Right renal pelvis (tissue), 4 donors: ENCODE data around the gene CFAP74. TPM values are rescaled to one million over a fixed set of nuclear protein-coding genes. Genes with fewer than 3 reads are reported as not detected.
"Not testable (repeated sequence)": the region's sequence is repeated elsewhere in the genome, so short reads cannot be mapped to it uniquely, and the experiment has no call there.

Experiments
- DNase-seq, 4 donors: peaks; one replicate each; pipeline ENCODE4 v3.0.0-alpha.2; 2013; ENCODE audit warnings: low read depth in 4 of 4, low spot score in 3 of 4, missing footprints in 1 of 4
- polyA plus RNA-seq, 4 donors: library from polyadenylated mRNA; unstranded; fragments of 120-200 nt; gene quantifications; one replicate each; pipeline ENCODE4 v1.2.1, GENCODE V29; 2013; ENCODE audit not compliant: insufficient read length in 4 of 4

The CFAP74 gene
- polyA plus RNA-seq, 4 donors: 0.29 to 0.69 (median 0.43) TPM

DNA sequence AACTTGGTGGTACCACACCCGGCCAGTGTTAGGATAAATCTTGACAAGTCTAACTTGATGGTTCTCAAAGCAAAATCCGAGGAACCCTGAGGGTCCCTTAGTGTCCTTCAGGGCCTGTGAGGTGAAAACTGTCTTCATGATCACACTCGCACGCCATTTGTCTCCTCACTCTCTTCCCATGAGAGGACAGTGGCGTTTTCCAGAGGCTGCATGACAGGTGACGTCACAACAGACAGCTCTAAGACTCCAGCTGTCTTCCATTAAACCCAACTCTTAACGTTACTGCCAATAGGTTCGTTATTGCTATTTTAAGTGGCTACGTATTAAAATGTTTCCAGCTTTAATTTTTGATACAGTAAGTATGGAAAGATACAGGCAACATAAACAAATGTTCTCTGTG, 13.8 kb downstream of the CFAP74 start:
- DNase-seq: no peak

- DNase-seq: no peak
Measured at GRCh38 chr1:1989102-1989542, 14.5 kb downstream of the CFAP74 start.

- no peak for DNase-seq
Measured at GRCh38 chr1:1988061-1988945, 15.3 kb downstream of the CFAP74 start.

- no peak for DNase-seq
Measured at GRCh38 chr1:1987142-1987510, 16.5 kb downstream of the CFAP74 start.

GRCh38 chr1:1986451-1987141, 17.0 kb downstream of the CFAP74 start:
- DNase-seq: no peak

- no peak for DNase-seq
Measured at GRCh38 chr1:1985375-1986050, 18.1 kb downstream of the CFAP74 start.

GRCh38 chr1:1984560-1985070, 19.0 kb downstream of the CFAP74 start:
- no peak for DNase-seq

- no peak for DNase-seq
Measured at GRCh38 chr1:1982379-1983232, 21.0 kb downstream of the CFAP74 start.

DNA sequence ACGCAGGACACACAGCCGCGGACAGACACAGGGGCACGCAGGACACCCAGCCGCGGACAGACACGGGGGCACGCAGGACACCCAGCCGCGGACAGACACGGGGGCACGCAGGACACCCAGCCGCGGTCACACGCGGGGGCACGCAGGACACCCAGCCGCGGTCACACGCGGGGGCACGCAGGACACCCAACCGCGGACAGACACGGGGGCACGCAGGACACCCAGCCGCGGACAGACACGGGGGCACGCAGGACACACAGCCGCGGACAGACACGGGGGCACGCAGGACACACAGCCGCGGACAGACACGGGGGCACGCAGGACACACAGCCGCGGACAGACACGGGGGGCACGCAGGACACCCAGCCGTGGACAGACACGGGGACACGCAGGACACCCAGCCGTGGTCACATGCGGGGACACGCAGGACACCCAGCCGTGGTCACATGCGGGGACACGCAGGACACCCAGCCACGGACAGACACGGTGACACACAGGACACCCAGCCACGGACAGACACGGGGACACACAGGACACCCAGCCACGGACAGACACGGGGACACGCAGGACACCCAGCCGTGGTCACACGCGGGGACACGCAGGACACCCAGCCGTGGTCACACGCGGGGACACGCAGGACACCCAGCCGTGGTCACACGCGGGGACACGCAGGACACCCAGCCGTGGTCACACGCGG, 21.8 kb downstream of the CFAP74 start:
- not testable (repeated sequence) for DNase-seq

DNA sequence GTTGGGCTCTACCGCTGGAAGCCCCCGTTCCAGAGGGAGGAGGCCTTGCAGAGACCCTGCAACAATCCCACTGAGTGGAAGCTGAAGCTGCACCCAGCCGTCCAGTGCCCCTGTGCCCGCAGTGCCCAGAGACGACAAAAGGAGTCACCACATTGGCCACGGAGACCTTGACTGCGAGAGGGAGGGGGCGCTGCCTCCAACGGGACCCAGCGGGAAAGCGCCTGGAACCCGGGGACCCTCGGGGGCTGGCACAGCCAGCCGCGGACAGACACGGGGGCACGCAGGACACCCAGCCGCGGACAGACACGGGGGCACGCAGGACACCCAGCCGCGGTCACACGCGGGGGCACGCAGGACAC, 22.5 kb downstream of the CFAP74 start:
- no peak for DNase-seq

GRCh38 chr1:1980467-1981141, 23.0 kb downstream of the CFAP74 start:
- no peak for DNase-seq

DNA sequence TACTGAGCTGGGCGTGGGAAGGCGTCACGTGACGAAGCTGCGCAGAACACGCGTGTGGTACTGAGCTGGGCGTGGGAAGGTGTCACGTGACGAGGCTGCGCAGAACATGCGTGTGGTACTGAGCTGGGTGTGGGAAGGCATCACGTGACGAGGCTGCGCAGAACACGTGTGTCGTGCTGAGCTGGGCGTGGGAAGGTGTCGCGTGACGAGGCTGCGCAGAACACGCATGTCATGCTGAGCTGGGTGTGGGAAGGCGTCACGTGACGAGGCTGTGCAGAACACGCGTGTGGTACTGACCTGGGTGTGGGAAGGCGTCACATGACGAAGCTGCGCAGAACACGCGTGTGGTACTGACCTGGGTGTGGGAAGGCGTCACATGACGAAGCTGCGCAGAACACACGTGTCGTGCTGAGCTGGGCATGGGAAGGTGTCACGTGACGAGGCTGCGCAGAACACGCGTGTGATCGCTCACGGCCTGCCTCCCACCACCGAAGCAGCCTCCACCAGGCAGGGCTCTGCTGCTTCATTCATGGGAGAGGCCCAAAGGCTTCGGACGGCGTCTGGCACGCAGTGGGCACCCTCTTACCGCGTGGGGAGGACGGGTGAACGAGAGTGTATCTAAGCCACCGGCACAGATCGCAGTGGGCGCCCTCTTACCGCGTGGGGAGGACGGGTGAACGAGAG, 24.0 kb downstream of the CFAP74 start:
- DNase-seq: no peak

- not testable (repeated sequence) for DNase-seq
Measured at GRCh38 chr1:1978690-1979481, 24.7 kb downstream of the CFAP74 start.

DNA sequence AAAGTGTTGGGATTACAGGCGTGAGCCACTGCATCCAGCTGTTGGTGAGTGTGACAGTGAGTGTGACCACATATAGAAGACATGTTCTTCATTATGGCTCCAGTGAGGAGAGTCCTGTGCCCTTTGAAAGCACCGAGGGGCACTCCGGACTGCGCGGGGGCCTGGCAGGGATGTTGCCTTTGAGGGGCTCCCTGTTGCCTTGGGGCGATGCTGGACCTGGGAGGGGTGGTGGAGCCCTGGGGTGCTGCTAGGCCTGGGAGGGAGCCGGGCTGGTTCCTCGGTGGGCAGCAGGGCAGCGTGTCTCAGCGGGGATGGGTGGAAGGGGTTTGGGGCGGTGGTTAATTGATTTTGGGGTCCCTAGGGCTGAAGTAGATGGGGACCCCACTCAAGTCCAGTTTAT, 25.5 kb downstream of the CFAP74 start:
- DNase-seq: no peak

DNA sequence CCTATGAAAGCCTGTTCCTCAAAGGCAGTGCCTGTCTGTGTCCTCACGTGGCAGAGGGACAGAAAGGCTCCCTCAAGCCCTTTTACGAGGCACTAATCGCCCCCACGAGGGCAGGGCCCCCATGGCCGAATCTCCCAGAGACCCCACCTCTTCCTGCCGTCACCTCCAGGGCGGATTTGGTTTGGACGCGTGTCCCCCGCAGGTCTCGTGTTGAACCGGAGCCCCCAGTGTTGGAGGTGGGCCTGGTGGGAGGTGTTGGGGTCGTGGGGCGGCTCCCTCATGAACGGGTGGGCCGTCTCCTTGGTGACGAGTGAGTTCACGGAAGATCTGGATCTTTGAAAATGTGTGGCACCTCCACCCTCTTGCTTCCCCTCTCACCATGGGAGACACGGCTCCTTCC, 27.6 kb downstream of the CFAP74 start:
- DNase-seq: no peak

GRCh38 chr1:1975535-1975934, 28.1 kb downstream of the CFAP74 start:
- DNase-seq: no peak

DNA sequence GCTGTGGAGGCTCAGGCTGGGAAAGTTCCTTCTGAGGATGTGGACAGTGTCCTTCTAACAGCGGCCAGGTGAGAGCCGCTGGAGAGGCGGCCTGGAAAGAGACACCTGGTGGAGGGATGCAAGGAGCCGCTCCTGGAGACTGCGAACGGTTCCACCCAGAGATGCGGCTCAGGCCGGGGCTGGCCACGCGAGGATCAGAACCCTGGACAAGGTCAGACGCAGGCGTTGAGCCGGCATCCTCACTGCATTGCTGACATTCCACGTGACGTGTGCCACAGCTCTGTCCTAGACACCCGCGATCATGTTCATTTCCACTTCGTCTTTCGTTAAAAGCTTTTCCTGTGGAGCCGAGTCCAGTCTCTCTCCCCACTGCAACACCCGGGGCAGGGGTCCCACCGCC, 28.8 kb downstream of the CFAP74 start:
- no peak for DNase-seq
